Body of pancreas (tissue), 4 donors: ENCODE data around the gene SPRED2. TPM values are rescaled to one million over a fixed set of nuclear protein-coding genes. Genes with fewer than 3 reads are reported as not detected.

ENCODE experiments used
- ATAC-seq: fragments of 150-250 bp; one replicate; pipeline ENCODE4 v1.9.1; 2016
- DNase-seq, 4 donors: peaks; one replicate each; pipeline ENCODE4 v3.0.0-alpha.2; 2019
- H3K27ac ChIP-seq, 4 donors: fragments of 200-600 bp; sonication (generic); 1 replicate in 3 of 4; 2 replicates in 1 of 4; pipeline versions ENCODE4 v1.5.1 to v1.6.1; 2016 to 2019; ENCODE audit warnings: mild to moderate bottlenecking in 1 of 4, mixed read lengths in 1 of 4, moderate library complexity in 1 of 4
- H3K27me3 ChIP-seq, 2 donors: fragments of 200-600 bp; sonication (generic); one replicate each; pipeline ENCODE4 v1.6.0; 2016; ENCODE audit warnings: mild to moderate bottlenecking in 1 of 2
- H3K36me3 ChIP-seq, 2 donors: fragments of 200-600 bp; sonication (generic); replicated peaks in 1 of 2; 2 replicates each; pipeline ENCODE4 v1.5.1; 2016; ENCODE audit warnings: low read depth in 2 of 2; ENCODE audit not compliant: insufficient read depth in 1 of 2
- H3K4me1 ChIP-seq: fragments of 200-600 bp; sonication (generic); one replicate; pipeline ENCODE4 v1.6.0; 2016
- H3K4me3 ChIP-seq, 2 donors: fragments of 200-600 bp; sonication (generic); 1 replicate in 1 of 2; 2 replicates in 1 of 2; pipeline ENCODE4 v1.5.1; 2016 to 2019
- H3K9me3 ChIP-seq, 3 donors: fragments of 200-600 bp; sonication (generic); 1 replicate in 2 of 3; 2 replicates in 1 of 3; pipeline ENCODE4 v1.5.1; 2016
- CTCF ChIP-seq, 7 experiments: fragments of 450-650 bp in 4 of 7; fragments of 200-600 bp in 3 of 7; sonication (generic) in 3 of 7; IDR thresholded peaks; one replicate each; pipeline ENCODE4 v1.5.1; 2016 to 2019; ENCODE audit warnings: antibody characterized with exemption in 7 of 7
- POLR2A ChIP-seq, 3 donors: fragments of 450-650 bp; IDR thresholded peaks; one replicate each; pipeline ENCODE4 v1.6.1; 2016; ENCODE audit warnings: antibody characterized with exemption in 3 of 3, mild to moderate bottlenecking in 2 of 3
- WGBS, 2 donors: methylation state at CpG; one replicate each; pipeline ENCODE4 v1.1.5; 2017; 5-methylcytosine and 5-hydroxymethylcytosine counted together
- intact Hi-C: fragments of 100-400 bp; cut with DNase I; formaldehyde crosslinking; loops from one replicate; pipeline ENCODE4 v1.15.1; 2023
- total RNA-seq, 2 donors: library from RNA; depleted of rRNA; stranded (reverse); fragments of >200 nt; gene quantifications; one replicate each; pipeline ENCODE4 v1.1.0, GENCODE V29; 2016

SPRED2 gene
- total RNA-seq, 2 donors from 2014 or later, result 16.1 to 16.2 TPM

GRCh38 chr2:65277791-65278483 lies 154.5 kb downstream of the SPRED2 start:
- ATAC-seq (no peak), DNase-seq (no peak)
- Histone ChIP-seq H3K27ac (no peak overlapping the region), H3K4me3 (no peak overlapping the region), H3K9me3 (no peaks in the 10 kb centered on the region), H3K36me3 (no peaks in the 10 kb centered on the region), H3K4me1 (no peaks in the 10 kb centered on the region), H3K27me3 (no peaks in the 10 kb centered on the region)
- intact Hi-C loops, result no loop called here
- TF ChIP-seq CTCF (IDR thresholded peaks at IDR 0.05) (no peak), POLR2A (IDR thresholded peaks at IDR 0.05) (no peak)
- WGBS, 2 donors, result 70% methylated on average over 5 of the region's 5 CpGs

- no peak overlapping the region for H3K4me3 ChIP-seq
- H3K9me3 ChIP-seq, result no peaks in the 10 kb centered on the region
- no peak for DNase-seq
- H3K36me3 ChIP-seq, result no peaks in the 10 kb centered on the region
- ATAC-seq, result no peak
- 62 to 77% methylated on average over 3 of the region's 3 CpGs for WGBS, 2 donors
- intact Hi-C loops, result no loop called here
- TF ChIP-seq CTCF (IDR thresholded peaks at IDR 0.05), result no peak
- TF ChIP-seq POLR2A (IDR thresholded peaks at IDR 0.05), result no peak
- H3K27me3 ChIP-seq, result no peaks in the 10 kb centered on the region
- no peak overlapping the region for H3K27ac ChIP-seq
- H3K4me1 ChIP-seq, result no peaks in the 10 kb centered on the region
Observed at GRCh38 chr2:65277118-65277517, 155.3 kb downstream of the SPRED2 start.

- Histone ChIP-seq H3K36me3 (peaks cover 0 to 2% of the 10 kb centered on the region in 2 donors), H3K27me3 (no peaks in the 10 kb centered on the region), H3K4me1 (no peaks in the 10 kb centered on the region), H3K4me3 (no peak overlapping the region), H3K27ac (no peak overlapping the region), H3K9me3 (no peaks in the 10 kb centered on the region)
- ATAC-seq (no peak), DNase-seq (no peak)
- TF ChIP-seq POLR2A (IDR thresholded peaks at IDR 0.05), result no peak
- no peak for TF ChIP-seq CTCF (IDR thresholded peaks at IDR 0.05)
- intact Hi-C loops, result no loop called here
- 58 to 62% methylated on average over 5 of the region's 5 CpGs for whole genome bisulfite sequencing, 2 donors
Observed at GRCh38 chr2:65276609-65277008, 155.8 kb downstream of the SPRED2 start.

- DNase-seq (no peak), ATAC-seq (no peak)
- intact Hi-C loops, result no loop called here
- H3K4me3 ChIP-seq, result no peak overlapping the region
- no peaks in the 10 kb centered on the region for H3K4me1 ChIP-seq
- no peaks in the 10 kb centered on the region for H3K9me3 ChIP-seq
- H3K27ac ChIP-seq, result no peak overlapping the region
- no peak for TF ChIP-seq POLR2A (IDR thresholded peaks at IDR 0.05)
- no peak for TF ChIP-seq CTCF (IDR thresholded peaks at IDR 0.05)
- H3K36me3 ChIP-seq, result peaks cover 2 to 5% of the 10 kb centered on the region in 2 donors
- whole genome bisulfite sequencing, 2 donors, result 61% methylated on average over 4 of the region's 4 CpGs
- no peaks in the 10 kb centered on the region for H3K27me3 ChIP-seq
Observed at GRCh38 chr2:65275141-65275915, 157.1 kb downstream of the SPRED2 start.
